GM12874 (cell line): ENCODE data around the gene HPCAL1.

Source experiments
- CTCF ChIP-seq: IDR thresholded peaks from 2 replicates; pipeline ENCODE4 v1.5.1; 2011; ENCODE audit warnings: low read depth, mild to moderate bottlenecking, control low read depth, low read length, moderate library complexity; ENCODE audit not compliant: insufficient read depth

Gene HPCAL1

GRCh38 chr2:10462178-10463083 is 159.7 kb downstream of the HPCAL1 start:
- TF ChIP-seq CTCF: no peak

GRCh38 chr2:10465910-10466309 is 163.2 kb downstream of the HPCAL1 start:
- TF ChIP-seq CTCF: no peak

- no peak for TF ChIP-seq CTCF
These were observed 164.1 kb downstream of the HPCAL1 start for GRCh38 chr2:10466801-10467200.

GRCh38 chr2:10467401-10467800 is 164.7 kb downstream of the HPCAL1 start:
- no peak for TF ChIP-seq CTCF

GRCh38 chr2:10469301-10469700 is 166.6 kb downstream of the HPCAL1 start:
- TF ChIP-seq CTCF: no peak

GRCh38 chr2:10469955-10470608 is 167.4 kb downstream of the HPCAL1 start:
- no peak for TF ChIP-seq CTCF

GRCh38 chr2:10471046-10471571 is 168.4 kb downstream of the HPCAL1 start:
- TF ChIP-seq CTCF: no peak
